B cell (primary cell): Measurements from ENCODE around the gene GOLGA1. TPM values are rescaled to one million over a fixed set of nuclear protein-coding genes. Genes with fewer than 3 reads are reported as not detected.

Experiments
- ATAC-seq: fragments of 200-7000 bp; cut with Tn5 transposase; one replicate; pipeline ENCODE4 v1.10.0; 2021; ENCODE audit warnings: low read depth, mild to moderate bottlenecking, moderate number of reproducible peaks, moderate library complexity
- CTCF ChIA-PET: fragments of 350-600 bp; sonication (Branson Sonifier 250); formaldehyde crosslinking; loops from one replicate; lab custom pipeline; 2021; ENCODE audit warnings: antibody characterized with exemption, inconsistent platforms; lab: Charles Lee
- POLR2A ChIA-PET: fragments of 350-600 bp; sonication (Branson Sonifier 250); formaldehyde crosslinking; loops from one replicate; lab custom pipeline; 2021; ENCODE audit warnings: antibody characterized with exemption; lab: Charles Lee
- DNase-seq: peaks from one replicate; pipeline ENCODE4 v3.0.0; 2013
- H2AFZ ChIP-seq: 2 replicates; pipeline ENCODE4 v1.6.1; 2012; ENCODE audit warnings: mild to moderate bottlenecking, low read depth, low read length; ENCODE audit not compliant: insufficient read depth, poor library complexity, severe bottlenecking
- H3K27ac ChIP-seq, 2 donors: 1 replicate in 1 of 2; 2 replicates in 1 of 2; pipeline ENCODE4 v1.5.1; 2012 to 2013; ENCODE audit warnings: low read length in 2 of 2, mild to moderate bottlenecking in 2 of 2, moderate library complexity in 1 of 2
- H3K27me3 ChIP-seq, 4 experiments: fragments of 200-600 bp in 1 of 4; sonication (generic) in 1 of 4; replicated peaks in 1 of 4; 1 replicate in 2 of 4; 2 replicates in 2 of 4; pipeline versions ENCODE4 v1.6.1 to v1.7.0; 2013 to 2016; ENCODE audit warnings: low read length in 3 of 4, mild to moderate bottlenecking in 2 of 4, mixed read lengths in 1 of 4, moderate library complexity in 1 of 4; ENCODE audit not compliant: insufficient read depth in 4 of 4, control insufficient read depth in 3 of 4; ENCODE audit errors: control extremely low read depth in 1 of 4
- H3K36me3 ChIP-seq, 2 experiments: replicated peaks in 1 of 2; 1 replicate in 1 of 2; 2 replicates in 1 of 2; pipeline versions ENCODE4 v1.6.1 to v1.7.1; 2013; ENCODE audit warnings: low read length in 1 of 2; ENCODE audit not compliant: insufficient read depth in 2 of 2, control insufficient read depth in 1 of 2; ENCODE audit errors: control extremely low read depth in 1 of 2, extremely low read depth in 1 of 2
- H3K4me1 ChIP-seq, 2 donors: fragments of 200-600 bp in 1 of 2; sonication (generic) in 1 of 2; 1 replicate in 1 of 2; 2 replicates in 1 of 2; pipeline versions ENCODE4 v1.5.1 to v1.6.1; 2013 to 2017; ENCODE audit warnings: low read length in 2 of 2; ENCODE audit not compliant: control insufficient read depth in 2 of 2, insufficient read depth in 2 of 2
- H3K4me2 ChIP-seq: replicated peaks from 2 replicates; pipeline ENCODE3; 2012; ENCODE audit warnings: mild to moderate bottlenecking, low read depth, low read length; ENCODE audit not compliant: poor library complexity, severe bottlenecking
- H3K4me3 ChIP-seq, 5 experiments: fragments of 200-600 bp in 1 of 5; sonication (generic) in 1 of 5; 1 replicate in 3 of 5; 2 replicates in 2 of 5; pipeline versions ENCODE4 v1.5.1 to v1.7.0; 2011 to 2016; ENCODE audit warnings: low read length in 4 of 5, mild to moderate bottlenecking in 4 of 5, low read depth in 2 of 5, control low read depth in 1 of 5, moderate library complexity in 1 of 5; ENCODE audit not compliant: insufficient read depth in 1 of 5; ENCODE audit errors: control extremely low read depth in 1 of 5, extremely low read depth in 1 of 5
- H3K79me2 ChIP-seq: fragments of 200-600 bp; sonication (generic); one replicate; pipeline ENCODE4 v1.6.0; 2016; ENCODE audit warnings: low read length; ENCODE audit not compliant: control insufficient read depth, insufficient read depth
- H3K9ac ChIP-seq: fragments of 200-600 bp; sonication (generic); 2 replicates; pipeline ENCODE4 v1.6.1; 2017; ENCODE audit warnings: mild to moderate bottlenecking, low read length, moderate library complexity
- H3K9me3 ChIP-seq, 3 donors: one replicate each; pipeline versions ENCODE4 v1.6.1 to v1.7.1; 2013; ENCODE audit warnings: low read length in 2 of 3; ENCODE audit not compliant: control insufficient read depth in 2 of 3, insufficient read depth in 1 of 3; ENCODE audit errors: control extremely low read depth in 1 of 3
- H4K20me1 ChIP-seq: 2 replicates; pipeline ENCODE4 v1.6.0; 2012; ENCODE audit warnings: mild to moderate bottlenecking, low read length; ENCODE audit not compliant: insufficient read depth, control insufficient read depth, poor library complexity, severe bottlenecking
- H3K27ac Mint-ChIP-seq: one replicate; pipeline ENCODE4 v1.8.0; 2021; ENCODE audit warnings: mixed read lengths
- H3K27me3 Mint-ChIP-seq: one replicate; pipeline ENCODE4 v1.8.0; 2021; ENCODE audit warnings: mixed read lengths
- H3K4me1 Mint-ChIP-seq: one replicate; pipeline ENCODE4 v1.8.0; 2021; ENCODE audit warnings: mixed read lengths
- H3K4me3 Mint-ChIP-seq: one replicate; pipeline ENCODE4 v1.8.0; 2021; ENCODE audit warnings: mixed read lengths
- H3K9me3 Mint-ChIP-seq: one replicate; pipeline ENCODE4 v1.8.0; 2022; ENCODE audit warnings: mixed read lengths; ENCODE audit not compliant: insufficient read depth
- EZH2 ChIP-seq: IDR thresholded peaks from 2 replicates; pipeline ENCODE4 v1.6.1; 2012; ENCODE audit warnings: borderline replicate concordance, low read depth, mild to moderate bottlenecking, moderate library complexity, low read length; ENCODE audit not compliant: insufficient read depth, poor library complexity, severe bottlenecking
- WGBS: methylation state at CpG from one replicate; pipeline ENCODE4 v1.1.5; 2013; ENCODE audit warnings: missing lambda C conversion rate; ENCODE audit not compliant: insufficient coverage; 5-methylcytosine and 5-hydroxymethylcytosine counted together
- intact Hi-C: fragments of 100-400 bp; cut with micrococcal nuclease; formaldehyde crosslinking; loops from one replicate; pipeline ENCODE4 v1.10.0; 2022
- polyA plus RNA-seq: library from polyadenylated mRNA; depleted of rRNA; stranded (reverse); fragments of >200 nt; gene quantifications from 2 replicates; pipeline ENCODE4 v1.2.3, GENCODE V29; 2012
- total RNA-seq, 2 donors: library from RNA; stranded (reverse); fragments of 120-200 nt in 1 of 2; gene quantifications; 1 replicate in 1 of 2; 2 replicates in 1 of 2; pipeline versions ENCODE4 v1.2.3 to v1.2.4, GENCODE V29; 2013 to 2022
- TF ChIP-seq, protein P1 (sequence below): fragments of 200-600 bp; IDR thresholded peaks from one replicate; pipeline ENCODE4 v1.8.0; 2022; ENCODE audit warnings: antibody characterized with exemption, mild to moderate bottlenecking

The GOLGA1 gene
- total and polyA plus RNA-seq, 2 donors (not counting 1 experiment from before 2014, with no cell fraction given), result 13.4 to 26.2 TPM

GRCh38 chr9:124906966-124907365 lies 33.9 kb downstream of the GOLGA1 start:
- H3K27ac Mint-ChIP-seq, result no peak overlapping the region
- intact Hi-C loops, result no loop called here
- H3K79me2 ChIP-seq, result no peaks in the 10 kb centered on the region
- H2AFZ ChIP-seq, result no peak overlapping the region
- no peaks in the 10 kb centered on the region for H3K9me3 Mint-ChIP-seq
- H3K9me3 ChIP-seq, result no peaks in the 10 kb centered on the region
- H3K27me3 ChIP-seq, result no peaks in the 10 kb centered on the region
- H3K4me2 ChIP-seq, result no peak overlapping the region
- no peak overlapping the region for H3K27ac ChIP-seq
- no peak overlapping the region for H3K4me3 Mint-ChIP-seq
- ATAC-seq (no peak), DNase-seq (no peak)
- no peak overlapping the region for H3K4me3 ChIP-seq
- H3K4me1 Mint-ChIP-seq, result no peaks in the 10 kb centered on the region
- TF ChIP-seq EZH2, result no peak
- TF ChIP-seq, protein P1, sequence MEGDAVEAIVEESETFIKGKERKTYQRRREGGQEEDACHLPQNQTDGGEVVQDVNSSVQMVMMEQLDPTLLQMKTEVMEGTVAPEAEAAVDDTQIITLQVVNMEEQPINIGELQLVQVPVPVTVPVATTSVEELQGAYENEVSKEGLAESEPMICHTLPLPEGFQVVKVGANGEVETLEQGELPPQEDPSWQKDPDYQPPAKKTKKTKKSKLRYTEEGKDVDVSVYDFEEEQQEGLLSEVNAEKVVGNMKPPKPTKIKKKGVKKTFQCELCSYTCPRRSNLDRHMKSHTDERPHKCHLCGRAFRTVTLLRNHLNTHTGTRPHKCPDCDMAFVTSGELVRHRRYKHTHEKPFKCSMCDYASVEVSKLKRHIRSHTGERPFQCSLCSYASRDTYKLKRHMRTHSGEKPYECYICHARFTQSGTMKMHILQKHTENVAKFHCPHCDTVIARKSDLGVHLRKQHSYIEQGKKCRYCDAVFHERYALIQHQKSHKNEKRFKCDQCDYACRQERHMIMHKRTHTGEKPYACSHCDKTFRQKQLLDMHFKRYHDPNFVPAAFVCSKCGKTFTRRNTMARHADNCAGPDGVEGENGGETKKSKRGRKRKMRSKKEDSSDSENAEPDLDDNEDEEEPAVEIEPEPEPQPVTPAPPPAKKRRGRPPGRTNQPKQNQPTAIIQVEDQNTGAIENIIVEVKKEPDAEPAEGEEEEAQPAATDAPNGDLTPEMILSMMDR, result no peak
- H3K9ac ChIP-seq, result no peak overlapping the region
- H3K27me3 Mint-ChIP-seq, result no peaks in the 10 kb centered on the region
- ChIA-PET CTCF (no interaction called here), POLR2A (no interaction called here)
- no CpG with 5 or more reads among the region's 1 CpG for WGBS
- H3K4me1 ChIP-seq, result no peaks in the 10 kb centered on the region
- no peaks in the 10 kb centered on the region for H4K20me1 ChIP-seq
- H3K36me3 ChIP-seq, result peaks cover 0 to 32% of the 10 kb centered on the region in 2 experiments

DNA sequence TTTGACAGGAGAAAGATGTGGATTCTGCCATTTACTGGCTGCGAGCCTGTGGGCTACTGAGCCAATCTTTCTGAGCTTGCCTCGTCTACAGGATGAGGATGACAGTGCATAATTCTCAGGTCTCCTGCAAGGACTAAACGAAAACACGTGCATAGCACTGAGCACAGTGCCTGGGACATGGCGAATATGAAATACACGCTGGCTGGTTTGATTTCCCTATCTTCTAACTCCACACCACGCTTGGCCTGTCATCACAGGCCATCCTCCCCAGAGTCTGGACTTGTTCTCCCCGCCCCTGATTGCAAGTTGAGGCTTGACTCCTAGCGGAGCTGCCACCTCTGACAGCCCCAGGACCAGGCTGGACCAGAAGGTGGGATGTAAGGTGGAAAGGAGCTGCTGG lies 41.0 kb downstream of the GOLGA1 start:
- no peak overlapping the region for H2AFZ ChIP-seq
- ATAC-seq, result no peak
- 95% methylated on average over 7 of the region's 9 CpGs for WGBS
- no peaks in the 10 kb centered on the region for H3K9me3 Mint-ChIP-seq
- H3K27ac ChIP-seq, result no peak overlapping the region
- no peak overlapping the region for H3K9ac ChIP-seq
- DNase-seq, result no peak
- H3K27me3 Mint-ChIP-seq, result no peaks in the 10 kb centered on the region
- intact Hi-C loops, result no loop called here
- H3K4me1 Mint-ChIP-seq, result no peaks in the 10 kb centered on the region
- H4K20me1 ChIP-seq, result peaks cover 6% of the 10 kb centered on the region
- H3K4me3 Mint-ChIP-seq, result no peak overlapping the region
- ChIA-PET POLR2A (no interaction called here), CTCF (no interaction called here)
- no peak overlapping the region for H3K4me2 ChIP-seq
- peaks cover 0 to 32% of the 10 kb centered on the region in 2 experiments for H3K36me3 ChIP-seq
- H3K9me3 ChIP-seq, result no peaks in the 10 kb centered on the region
- H3K27me3 ChIP-seq, result no peaks in the 10 kb centered on the region
- H3K4me1 ChIP-seq, result no peaks in the 10 kb centered on the region
- TF ChIP-seq, protein P1, result no peak
- TF ChIP-seq EZH2, result no peak
- H3K27ac Mint-ChIP-seq, result no peak overlapping the region
- peaks cover 10% of the 10 kb centered on the region for H3K79me2 ChIP-seq
- H3K4me3 ChIP-seq, result no peak overlapping the region
